Measurements from ENCODE around the gene ASCL2. TPM values are rescaled to one million over a fixed set of nuclear protein-coding genes. Genes with fewer than 3 reads are reported as not detected.

ASCL2 gene
- total RNA-seq, 4 donors from 2014 or later: 0.24 to 2.6 TPM; not detected in 2

DNA sequence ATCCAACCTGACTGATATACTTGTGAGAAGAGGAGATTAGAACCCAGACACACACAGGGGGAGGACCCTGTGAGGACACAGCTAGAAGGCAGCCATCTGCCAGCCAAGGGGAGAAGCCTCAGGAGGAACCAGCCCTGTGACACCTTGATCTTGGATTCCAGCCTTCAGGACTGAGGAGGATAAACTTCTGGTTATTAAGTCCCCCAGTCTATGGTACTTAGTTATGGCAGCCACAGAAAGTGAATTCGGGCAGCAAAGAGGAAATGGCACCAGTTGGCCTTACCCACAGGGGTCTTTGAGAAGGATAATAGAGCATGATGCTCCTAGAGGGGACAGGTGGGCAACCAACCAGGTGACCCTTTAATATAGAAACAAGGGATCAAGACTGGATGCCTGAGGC is 49.4 kb downstream of the ASCL2 start:
- ATAC-seq (ENCODE audit: low FRiP score): no peak
- TF ChIP-seq, protein P1, sequence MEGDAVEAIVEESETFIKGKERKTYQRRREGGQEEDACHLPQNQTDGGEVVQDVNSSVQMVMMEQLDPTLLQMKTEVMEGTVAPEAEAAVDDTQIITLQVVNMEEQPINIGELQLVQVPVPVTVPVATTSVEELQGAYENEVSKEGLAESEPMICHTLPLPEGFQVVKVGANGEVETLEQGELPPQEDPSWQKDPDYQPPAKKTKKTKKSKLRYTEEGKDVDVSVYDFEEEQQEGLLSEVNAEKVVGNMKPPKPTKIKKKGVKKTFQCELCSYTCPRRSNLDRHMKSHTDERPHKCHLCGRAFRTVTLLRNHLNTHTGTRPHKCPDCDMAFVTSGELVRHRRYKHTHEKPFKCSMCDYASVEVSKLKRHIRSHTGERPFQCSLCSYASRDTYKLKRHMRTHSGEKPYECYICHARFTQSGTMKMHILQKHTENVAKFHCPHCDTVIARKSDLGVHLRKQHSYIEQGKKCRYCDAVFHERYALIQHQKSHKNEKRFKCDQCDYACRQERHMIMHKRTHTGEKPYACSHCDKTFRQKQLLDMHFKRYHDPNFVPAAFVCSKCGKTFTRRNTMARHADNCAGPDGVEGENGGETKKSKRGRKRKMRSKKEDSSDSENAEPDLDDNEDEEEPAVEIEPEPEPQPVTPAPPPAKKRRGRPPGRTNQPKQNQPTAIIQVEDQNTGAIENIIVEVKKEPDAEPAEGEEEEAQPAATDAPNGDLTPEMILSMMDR (IDR thresholded peaks at IDR 0.05): no peak
- DNase-seq (ENCODE audit: low spot score): no peak

DNA sequence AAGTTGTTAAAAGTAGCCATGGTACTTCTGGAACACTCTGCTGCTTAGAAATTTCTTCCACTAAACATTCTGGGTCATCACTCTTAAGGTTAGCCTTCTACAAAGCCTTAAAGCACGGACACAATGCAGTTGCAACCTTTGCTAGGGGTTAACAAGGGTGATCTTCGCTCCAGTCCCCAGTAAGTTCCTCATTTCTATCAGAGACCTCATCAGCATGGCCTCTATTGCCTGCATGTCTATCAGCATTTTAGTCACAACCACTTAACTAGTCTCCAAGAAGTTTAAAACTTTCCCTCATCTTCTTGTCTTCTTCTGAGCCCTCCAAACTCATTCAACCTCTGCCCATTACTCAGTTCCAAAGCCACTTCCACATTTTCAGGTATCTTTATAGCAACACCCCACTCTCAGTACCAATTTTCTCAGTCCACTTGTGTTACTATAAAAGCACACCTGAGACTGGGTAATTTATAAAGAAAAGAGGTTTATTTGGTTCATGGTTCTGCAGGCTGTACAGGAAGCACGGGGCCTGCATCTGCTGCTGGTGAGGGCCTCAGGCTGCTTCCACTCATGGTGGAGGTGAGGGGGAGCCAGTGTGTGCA is 50.1 kb downstream of the ASCL2 start:
- no peak for ATAC-seq (ENCODE audit: low FRiP score)
- TF ChIP-seq, protein P1 (IDR thresholded peaks at IDR 0.05): no peak
- no peak for DNase-seq (ENCODE audit: low spot score)

GRCh38 chr11:2219318-2220017 is 50.9 kb downstream of the ASCL2 start:
- TF ChIP-seq, protein P1 (IDR thresholded peaks at IDR 0.05): no peak
- ATAC-seq (ENCODE audit: low FRiP score) (no peak), DNase-seq (ENCODE audit: low spot score) (no peak)

Other genes with a start within 250 kb of the ASCL2 start
- 10 to 100 TPM; 44.6 to 69.4 (median 52.3) TPM for gene IGF2, start 131.2 kb downstream of the ASCL2 start, total RNA-seq
- gene INS, start 109.4 kb downstream of the ASCL2 start, total RNA-seq: not detected
- not detected for gene TH, start 98.8 kb downstream of the ASCL2 start, total RNA-seq
- gene C11orf21, start 31.3 kb upstream of the ASCL2 start, total RNA-seq: 1 to 10 TPM; 1.1 to 2.8 (median 1.2) TPM
- gene TSPAN32, start 31.4 kb upstream of the ASCL2 start, total RNA-seq: 1 to 10 TPM in 3 of 4 donors, under 1 TPM in 1; 0.19 to 6.4 (median 2.7) TPM
- gene CD81, start 106.7 kb upstream of the ASCL2 start, total RNA-seq: 100 to 1,000 TPM; 540 to 765 (median 577) TPM
- gene TSSC4, start 130.2 kb upstream of the ASCL2 start, total RNA-seq: 10 to 100 TPM; 29.9 to 59.7 (median 33.5) TPM
- gene TRPM5, start 173.9 kb upstream of the ASCL2 start, total RNA-seq: under 1 TPM in 1 of 4 donors, not detected in 3; 0.63 TPM
- gene KCNQ1, start 174.4 kb upstream of the ASCL2 start, total RNA-seq: 1 to 10 TPM; 4.5 to 5.9 (median 5.2) TPM